SK-N-MC (cell line): ENCODE data around the gene SCPEP1.
"Not testable (repeated sequence)": the region's sequence is repeated elsewhere in the genome, so short reads cannot be mapped to it uniquely, and the experiment has no call there.

ENCODE experiments used
- DNase-seq: peaks from one replicate; pipeline ENCODE4 v3.0.0-alpha.2; 2011; ENCODE audit warnings: low read depth, low spot score
- H3K27ac ChIP-seq: fragments of 200-600 bp; sonication (generic); 2 replicates; pipeline ENCODE4 v1.5.1; 2016; ENCODE audit warnings: mixed run types
- H3K36me3 ChIP-seq: fragments of 200-600 bp; sonication (generic); 2 replicates; pipeline ENCODE4 v1.6.1; 2017; ENCODE audit warnings: antibody characterized with exemption, low read length, mixed read lengths; ENCODE audit not compliant: insufficient read depth
- H3K4me3 ChIP-seq: fragments of 200-600 bp; sonication (generic); 2 replicates; pipeline ENCODE4 v1.5.1; 2016
- H3K9ac ChIP-seq: fragments of 200-600 bp; sonication (generic); 2 replicates; pipeline ENCODE4 v1.8.0; 2017; ENCODE audit warnings: mixed run types, mixed read lengths; ENCODE audit not compliant: insufficient read length
- H3K9me3 ChIP-seq: fragments of 200-600 bp; sonication (generic); 2 replicates; pipeline ENCODE4 v1.6.1; 2017; ENCODE audit warnings: low read depth, mild to moderate bottlenecking, antibody characterized with exemption, low read length, moderate library complexity, mixed read lengths
- EZH2 ChIP-seq: fragments of 200-600 bp; sonication (generic); IDR thresholded peaks from one replicate; pipeline ENCODE4 v1.6.1; 2017; ENCODE audit warnings: antibody characterized with exemption
- FOXP2 ChIP-seq: optimal IDR thresholded peaks from 2 replicates; pipeline ENCODE3; 2011; ENCODE audit warnings: mild to moderate bottlenecking, moderate library complexity; ENCODE audit not compliant: insufficient read depth; ENCODE audit errors: extremely low read length, control extremely low read depth
- POLR2AphosphoS5 ChIP-seq: IDR thresholded peaks from 2 replicates; pipeline ENCODE4 v1.6.1; 2012; ENCODE audit warnings: mild to moderate bottlenecking, low read depth, low read length, borderline replicate concordance

SCPEP1 gene

DNA sequence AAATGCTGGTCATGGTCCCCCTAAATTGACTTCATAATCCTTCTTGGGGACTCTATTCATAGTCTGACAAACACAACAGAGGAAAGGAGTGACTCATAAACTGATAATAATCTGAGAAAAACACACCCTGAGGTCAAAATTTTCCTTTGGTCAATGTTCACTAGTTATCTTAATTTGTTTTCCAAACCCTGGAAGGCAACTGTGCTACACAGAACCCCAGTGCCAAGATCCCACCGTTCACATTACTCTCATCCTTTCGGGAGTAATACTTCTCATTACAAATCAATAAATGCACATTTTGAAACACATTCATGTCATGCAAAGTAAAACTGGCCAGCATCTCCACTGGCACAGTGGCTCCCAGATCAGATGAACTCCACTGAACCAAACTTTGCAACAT, 40.2 kb upstream of the SCPEP1 start:
- no peak overlapping the region for H3K4me3 ChIP-seq
- no peak overlapping the region for H3K9ac ChIP-seq

GRCh38 chr17:56938206-56938605, 39.7 kb upstream of the SCPEP1 start:
- not testable (repeated sequence) for H3K4me3 ChIP-seq, DNase-seq, H3K9me3 ChIP-seq, H3K27ac ChIP-seq, H3K9ac ChIP-seq
- peaks cover 74% of the 10 kb centered on the region for H3K36me3 ChIP-seq

More for the DNA sequence above, 40.2 kb upstream of the SCPEP1 start:
- no peaks in the 10 kb centered on the region for H3K9me3 ChIP-seq
- H3K27ac ChIP-seq = no peak overlapping the region
- DNase-seq = no peak
- H3K36me3 ChIP-seq = peaks cover 70% of the 10 kb centered on the region
- TF ChIP-seq EZH2 = no peak
- no peak for TF ChIP-seq FOXP2
- no peak for TF ChIP-seq POLR2AphosphoS5

GRCh38 chr17:56939869-56940484, 38.0 kb upstream of the SCPEP1 start:
- TF ChIP-seq EZH2 (no peak), POLR2AphosphoS5 (no peak), FOXP2 (no peak)
- DNase-seq = no peak
- peaks cover 81% of the 10 kb centered on the region for H3K36me3 ChIP-seq
- H3K9me3 ChIP-seq = no peaks in the 10 kb centered on the region
- no peak overlapping the region for H3K4me3 ChIP-seq
- H3K9ac ChIP-seq = no peak overlapping the region
- H3K27ac ChIP-seq = no peak overlapping the region

DNA sequence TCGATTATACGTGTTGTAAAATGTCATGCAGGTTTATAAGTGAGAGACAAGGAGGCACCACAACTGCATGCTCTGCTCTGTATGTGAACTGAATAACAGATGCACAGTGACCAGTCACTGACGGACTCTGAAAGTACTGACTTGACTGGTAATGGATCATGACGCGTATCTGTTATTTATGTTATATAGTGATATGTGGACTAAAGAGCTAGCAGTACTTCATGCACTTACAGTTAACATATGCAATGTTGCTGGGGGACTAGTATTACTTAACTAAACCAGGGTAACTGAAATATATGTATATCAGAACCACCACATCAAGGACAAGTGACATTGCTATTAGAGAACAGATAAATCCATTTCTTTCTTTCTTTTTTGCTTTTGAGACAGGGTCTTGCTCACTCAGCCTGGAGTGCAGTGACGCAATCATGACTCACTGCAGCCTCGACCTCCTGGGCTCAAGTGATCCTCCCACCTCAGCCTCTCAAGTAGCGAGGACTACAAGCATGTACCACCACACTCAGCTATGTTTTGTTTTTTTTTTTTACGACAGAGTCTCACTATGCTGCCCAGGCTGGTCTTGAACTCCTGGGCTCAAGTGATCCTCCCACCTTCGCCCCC, 34.3 kb upstream of the SCPEP1 start:
- Histone ChIP-seq H3K4me3 (no peak overlapping the region), H3K9ac (no peak overlapping the region), H3K36me3 (peaks cover 74% of the 10 kb centered on the region), H3K27ac (no peak overlapping the region), H3K9me3 (no peaks in the 10 kb centered on the region)
- no peak for TF ChIP-seq FOXP2
- no peak for TF ChIP-seq POLR2AphosphoS5
- no peak for TF ChIP-seq EZH2
- no peak for DNase-seq

DNA sequence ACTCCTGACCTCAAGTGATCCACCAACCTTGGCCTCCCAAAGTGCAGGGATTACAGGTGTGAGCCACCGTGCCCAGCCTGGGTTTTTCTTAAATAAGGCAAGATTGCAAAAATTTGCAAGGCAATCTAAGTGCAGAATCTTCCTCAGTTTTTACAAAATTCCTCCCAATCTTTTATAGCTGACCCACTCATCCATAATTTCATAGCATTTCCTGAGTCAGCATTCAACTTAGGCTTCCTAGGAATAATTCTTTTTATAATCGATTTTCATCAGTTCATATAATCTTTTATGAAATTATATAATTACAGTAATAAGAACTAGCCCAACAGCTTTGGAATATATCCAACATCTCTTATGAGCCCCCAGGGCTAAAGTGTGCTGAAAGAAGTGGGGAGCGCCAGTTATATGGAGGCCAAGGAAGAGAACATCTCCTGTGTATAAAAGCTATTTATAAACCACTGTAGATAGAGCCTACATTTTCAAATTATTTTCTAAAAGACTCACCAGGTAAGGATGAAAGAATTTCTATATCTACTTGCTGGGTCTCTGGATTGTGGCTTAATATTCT, 31.9 kb upstream of the SCPEP1 start:
- H3K36me3 ChIP-seq = peaks cover 76% of the 10 kb centered on the region
- no peak for DNase-seq
- H3K9me3 ChIP-seq = no peaks in the 10 kb centered on the region
- TF ChIP-seq EZH2 = no peak
- TF ChIP-seq FOXP2 = no peak
- no peak for TF ChIP-seq POLR2AphosphoS5
- H3K9ac ChIP-seq = no peak overlapping the region
- H3K4me3 ChIP-seq = no peak overlapping the region
- 0 out of 2 replicates have a peak overlapping the region, but pooled peaks have one; percentile 10 for H3K27ac ChIP-seq

DNA sequence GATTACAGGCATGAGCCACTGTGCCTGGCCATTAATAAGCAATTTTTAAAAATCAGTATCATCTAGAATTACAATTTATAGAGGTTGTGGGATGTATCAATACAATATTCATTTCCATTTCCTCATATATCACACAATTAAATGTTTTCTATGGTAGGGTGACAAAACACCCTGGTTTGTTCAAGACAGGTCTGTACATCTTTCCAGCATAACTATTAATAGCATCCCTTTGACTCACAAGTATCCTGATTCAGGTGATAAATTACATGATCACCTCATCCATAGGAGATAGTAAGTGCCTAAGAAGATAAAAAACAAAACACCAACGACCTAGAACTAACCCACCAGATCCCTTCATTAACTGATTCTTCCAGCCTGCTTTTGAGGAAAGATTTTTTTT, 30.2 kb upstream of the SCPEP1 start:
- H3K36me3 ChIP-seq = peaks cover 65% of the 10 kb centered on the region
- no peaks in the 10 kb centered on the region for H3K9me3 ChIP-seq
- TF ChIP-seq EZH2 = no peak
- TF ChIP-seq POLR2AphosphoS5 = no peak
- no peak for TF ChIP-seq FOXP2
- no peak overlapping the region for H3K4me3 ChIP-seq
- no peak for DNase-seq
- H3K27ac ChIP-seq = no peak overlapping the region
- no peak overlapping the region for H3K9ac ChIP-seq

DNA sequence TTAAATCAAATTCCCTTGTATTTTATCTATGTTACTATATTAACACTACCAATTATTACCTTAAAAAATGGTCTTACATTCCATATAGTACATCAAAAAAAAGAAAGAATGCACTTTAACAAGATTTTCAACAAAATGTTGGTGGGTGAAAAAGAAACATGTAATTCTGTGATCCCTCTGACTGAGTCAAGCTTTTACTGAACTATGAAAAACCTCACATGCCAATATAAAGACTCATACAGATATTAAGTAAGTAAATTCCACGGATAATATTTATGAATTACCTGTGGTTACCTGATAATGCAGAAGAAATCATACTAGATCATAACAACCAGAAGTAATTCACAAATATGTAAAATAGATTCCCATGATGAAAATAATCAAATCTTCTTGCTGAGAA, 29.4 kb upstream of the SCPEP1 start:
- H3K36me3 ChIP-seq = peaks cover 61% of the 10 kb centered on the region
- DNase-seq = no peak

GRCh38 chr17:56949595-56949994, 28.3 kb upstream of the SCPEP1 start:
- peaks cover 59% of the 10 kb centered on the region for H3K36me3 ChIP-seq
- H3K4me3 ChIP-seq = no peak overlapping the region
- H3K9ac ChIP-seq = no peak overlapping the region
- no peak for TF ChIP-seq POLR2AphosphoS5
- no peak for TF ChIP-seq EZH2
- TF ChIP-seq FOXP2 = no peak
- no peaks in the 10 kb centered on the region for H3K9me3 ChIP-seq
- DNase-seq = no peak
- H3K27ac ChIP-seq = no peak overlapping the region

More for the DNA sequence above, 29.4 kb upstream of the SCPEP1 start:
- TF ChIP-seq FOXP2 = no peak
- no peak for TF ChIP-seq POLR2AphosphoS5
- TF ChIP-seq EZH2 = no peak
- Histone ChIP-seq H3K27ac (no peak overlapping the region), H3K9ac (no peak overlapping the region), H3K9me3 (no peaks in the 10 kb centered on the region), H3K4me3 (no peak overlapping the region)

DNA sequence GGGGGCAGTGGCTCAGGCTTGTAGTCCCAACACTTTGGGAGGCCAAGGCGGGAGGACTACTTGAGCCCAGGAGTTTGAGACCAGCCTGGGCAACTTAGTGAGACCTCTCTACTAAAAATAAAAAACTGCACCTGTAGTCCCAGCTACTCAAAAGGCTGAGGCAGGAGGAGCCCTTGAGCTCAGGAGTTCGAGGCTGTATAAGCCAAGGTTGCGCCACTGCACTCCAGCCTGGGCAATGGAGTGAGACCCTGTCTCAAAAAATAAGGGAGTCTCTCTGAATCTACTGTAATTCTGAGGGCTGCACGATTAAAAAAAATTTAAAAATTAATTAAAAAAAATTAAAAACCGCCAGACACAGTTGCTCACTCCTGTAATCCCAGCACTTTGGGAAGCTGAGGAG, 20.9 kb upstream of the SCPEP1 start:
- no peak overlapping the region for H3K27ac ChIP-seq
- TF ChIP-seq FOXP2 (no peak), POLR2AphosphoS5 (no peak), EZH2 (no peak)
- H3K36me3 ChIP-seq = peaks cover 8% of the 10 kb centered on the region; the same call in 1 of the 2 replicates
- H3K9ac ChIP-seq = no peak overlapping the region
- no peak overlapping the region for H3K4me3 ChIP-seq
- no peak for DNase-seq
- no peaks in the 10 kb centered on the region for H3K9me3 ChIP-seq
